ENCODE results near the gene IRF2BP1. TPM values are rescaled to one million over a fixed set of nuclear protein-coding genes. Genes with fewer than 3 reads are reported as not detected.

The IRF2BP1 gene
- total RNA-seq, 4 donors from 2014 or later: 24.7 to 36.9 (median 30.7) TPM

DNA sequence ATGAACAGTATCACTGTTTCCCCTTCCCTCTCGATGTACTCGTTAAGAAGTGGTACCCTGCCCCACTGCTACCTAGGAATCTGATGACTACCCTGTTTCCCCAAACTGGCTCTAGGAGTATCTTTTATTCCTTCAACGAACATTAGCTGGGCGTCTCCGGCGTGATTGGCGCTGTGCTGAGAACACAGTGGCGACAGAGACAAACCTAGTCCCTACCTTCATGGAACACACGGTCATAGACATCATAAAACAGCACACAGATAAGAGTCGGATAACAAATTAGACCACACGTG lies 23.7 kb downstream of the IRF2BP1 start:
- no peak for DNase-seq (ENCODE audit: low spot score in 2 of 2)
- no peaks in the 10 kb centered on the region for H3K36me3 ChIP-seq
- under 1% methylated on average over 11 of the region's 11 CpGs for WGBS
- peaks cover 26% of the 10 kb centered on the region for H3K4me1 ChIP-seq
- no peak for TF ChIP-seq EP300 (IDR thresholded peaks at IDR 0.05)
- no peak for TF ChIP-seq POLR2AphosphoS5 (IDR thresholded peaks at IDR 0.05)
- TF ChIP-seq, protein P1, sequence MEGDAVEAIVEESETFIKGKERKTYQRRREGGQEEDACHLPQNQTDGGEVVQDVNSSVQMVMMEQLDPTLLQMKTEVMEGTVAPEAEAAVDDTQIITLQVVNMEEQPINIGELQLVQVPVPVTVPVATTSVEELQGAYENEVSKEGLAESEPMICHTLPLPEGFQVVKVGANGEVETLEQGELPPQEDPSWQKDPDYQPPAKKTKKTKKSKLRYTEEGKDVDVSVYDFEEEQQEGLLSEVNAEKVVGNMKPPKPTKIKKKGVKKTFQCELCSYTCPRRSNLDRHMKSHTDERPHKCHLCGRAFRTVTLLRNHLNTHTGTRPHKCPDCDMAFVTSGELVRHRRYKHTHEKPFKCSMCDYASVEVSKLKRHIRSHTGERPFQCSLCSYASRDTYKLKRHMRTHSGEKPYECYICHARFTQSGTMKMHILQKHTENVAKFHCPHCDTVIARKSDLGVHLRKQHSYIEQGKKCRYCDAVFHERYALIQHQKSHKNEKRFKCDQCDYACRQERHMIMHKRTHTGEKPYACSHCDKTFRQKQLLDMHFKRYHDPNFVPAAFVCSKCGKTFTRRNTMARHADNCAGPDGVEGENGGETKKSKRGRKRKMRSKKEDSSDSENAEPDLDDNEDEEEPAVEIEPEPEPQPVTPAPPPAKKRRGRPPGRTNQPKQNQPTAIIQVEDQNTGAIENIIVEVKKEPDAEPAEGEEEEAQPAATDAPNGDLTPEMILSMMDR (IDR thresholded peaks at IDR 0.05): no peak
- TF ChIP-seq POLR2A (IDR thresholded peaks at IDR 0.05): no peak
- H3K27ac ChIP-seq: peak overlapping the region; percentile 89
- H3K9me3 ChIP-seq: no peaks in the 10 kb centered on the region
- peak overlapping the region; percentile 73 for H3K4me3 ChIP-seq
- peaks cover 9% of the 10 kb centered on the region for H3K27me3 ChIP-seq

DNA sequence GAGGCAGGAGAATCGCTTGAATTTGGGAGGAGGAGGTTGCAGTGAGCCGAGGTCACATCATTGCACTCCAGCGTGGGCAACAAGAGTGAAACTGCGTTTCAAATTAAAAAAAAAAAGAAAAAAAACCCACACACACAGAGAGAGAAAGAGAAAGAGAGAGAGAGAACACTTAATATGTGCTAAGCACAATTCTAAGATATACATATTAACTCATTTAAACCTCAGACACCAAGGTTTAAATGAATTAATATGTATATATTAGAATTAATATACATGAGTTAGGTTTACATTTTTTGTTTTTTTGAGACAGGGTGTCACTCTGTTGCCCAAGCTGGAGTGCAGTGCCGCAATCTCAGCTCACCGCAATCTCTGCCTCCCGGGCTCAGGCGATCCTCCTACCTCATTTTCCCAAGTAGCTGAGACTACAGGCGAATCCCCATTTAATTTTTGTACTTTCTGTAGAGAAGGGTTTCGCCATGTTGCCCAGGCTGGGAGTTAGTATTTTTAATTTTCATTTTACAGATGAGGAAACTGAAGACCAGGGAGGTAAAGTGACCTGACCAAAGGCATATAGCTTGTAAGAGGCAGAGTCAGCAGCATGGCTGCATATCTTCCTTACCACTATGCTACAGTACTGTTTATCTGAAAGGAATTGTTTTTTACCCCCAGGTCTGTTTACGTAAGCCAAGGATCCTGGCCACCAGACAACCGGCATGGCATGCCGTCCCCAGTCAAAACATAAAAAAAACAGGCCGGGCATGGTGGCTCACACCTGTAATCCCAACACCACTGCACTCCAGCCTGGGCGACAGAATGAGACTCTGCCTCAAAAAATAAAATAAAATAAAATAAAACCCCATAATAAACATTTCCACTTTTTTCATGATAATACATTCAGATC lies 25.3 kb downstream of the IRF2BP1 start:
- Histone ChIP-seq H3K27me3 (peaks cover 9% of the 10 kb centered on the region), H3K4me3 (no peak overlapping the region), H3K9me3 (no peaks in the 10 kb centered on the region), H3K36me3 (no peaks in the 10 kb centered on the region), H3K27ac (no peak overlapping the region), H3K4me1 (peaks cover 26% of the 10 kb centered on the region)
- DNase-seq (ENCODE audit: low spot score in 2 of 2): no peak
- no peak for TF ChIP-seq POLR2AphosphoS5 (IDR thresholded peaks at IDR 0.05)
- TF ChIP-seq, protein P1 (IDR thresholded peaks at IDR 0.05): no peak
- TF ChIP-seq POLR2A (IDR thresholded peaks at IDR 0.05): no peak
- TF ChIP-seq EP300 (IDR thresholded peaks at IDR 0.05): no peak
- WGBS: 86% methylated on average over 15 of the region's 15 CpGs

DNA sequence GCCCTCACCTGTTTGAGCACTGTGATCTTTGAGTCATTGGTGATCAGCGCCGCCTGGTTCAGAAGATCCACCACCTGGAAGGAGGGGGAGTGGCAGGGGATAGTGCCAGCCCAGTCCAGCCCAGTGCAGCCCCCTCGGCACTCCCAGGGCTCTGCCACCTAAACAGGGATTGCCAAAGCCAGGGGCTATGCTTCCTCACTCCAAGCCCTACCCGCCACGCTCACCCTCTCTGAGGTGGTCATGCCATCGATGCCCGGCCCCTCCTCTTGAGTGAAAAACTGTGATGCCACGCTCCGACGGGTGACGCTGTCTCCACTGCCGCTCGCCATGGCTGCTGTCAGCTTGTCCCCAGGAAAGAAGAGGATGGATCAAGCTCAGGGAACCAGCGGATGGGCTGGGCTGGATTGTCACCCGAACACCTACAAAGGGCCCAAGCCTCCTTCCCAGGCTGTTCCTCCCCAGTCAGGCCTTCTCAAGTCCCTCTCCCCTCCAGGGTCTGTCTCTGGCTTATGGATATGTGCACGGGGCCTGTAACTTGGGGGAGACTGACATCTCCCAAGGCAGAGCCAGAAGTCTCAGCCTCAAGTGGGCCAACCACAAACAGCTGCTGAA lies 31.7 kb downstream of the IRF2BP1 start:
- H3K9me3 ChIP-seq: no peaks in the 10 kb centered on the region
- 95% methylated on average over 16 of the region's 16 CpGs for WGBS
- TF ChIP-seq, protein P1 (IDR thresholded peaks at IDR 0.05): no peak
- TF ChIP-seq EP300 (IDR thresholded peaks at IDR 0.05) (no peak), POLR2A (IDR thresholded peaks at IDR 0.05) (no peak), POLR2AphosphoS5 (IDR thresholded peaks at IDR 0.05) (no peak)
- no peak for DNase-seq (ENCODE audit: low spot score in 2 of 2)
- H3K27me3 ChIP-seq: no peaks in the 10 kb centered on the region
- no peak overlapping the region for H3K4me3 ChIP-seq
- peaks cover 53% of the 10 kb centered on the region for H3K36me3 ChIP-seq
- H3K27ac ChIP-seq: no peak overlapping the region
- H3K4me1 ChIP-seq: no peaks in the 10 kb centered on the region

DNA sequence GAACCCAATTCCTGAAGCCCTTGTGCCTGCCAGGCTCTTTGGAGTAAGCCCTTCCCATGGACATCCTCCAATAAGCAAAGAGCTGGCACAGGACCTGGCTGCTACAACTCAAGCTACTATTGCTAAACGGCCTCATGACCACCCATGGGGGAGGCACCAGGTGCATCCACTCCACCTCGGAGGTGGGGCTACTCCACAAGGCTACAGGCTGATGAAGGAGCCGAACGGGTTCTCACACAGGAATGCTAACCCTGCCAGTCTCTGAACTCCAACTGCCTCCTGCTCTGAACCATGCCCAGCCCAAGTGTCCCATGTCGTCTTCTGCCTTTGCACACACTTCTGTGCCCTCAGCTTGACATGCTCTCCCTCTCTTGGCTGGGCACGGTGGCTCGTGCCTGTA lies 33.0 kb downstream of the IRF2BP1 start:
- WGBS: 65% methylated on average over 5 of the region's 7 CpGs
- TF ChIP-seq, protein P1 (IDR thresholded peaks at IDR 0.05): no peak
- TF ChIP-seq POLR2A (IDR thresholded peaks at IDR 0.05): no peak
- no peak for TF ChIP-seq POLR2AphosphoS5 (IDR thresholded peaks at IDR 0.05)
- no peak for TF ChIP-seq EP300 (IDR thresholded peaks at IDR 0.05)
- DNase-seq (ENCODE audit: low spot score in 2 of 2): no peak
- Histone ChIP-seq H3K4me1 (no peaks in the 10 kb centered on the region), H3K36me3 (peaks cover 65% of the 10 kb centered on the region), H3K9me3 (no peaks in the 10 kb centered on the region), H3K27ac (no peak overlapping the region), H3K4me3 (no peak overlapping the region), H3K27me3 (no peaks in the 10 kb centered on the region)

DNA sequence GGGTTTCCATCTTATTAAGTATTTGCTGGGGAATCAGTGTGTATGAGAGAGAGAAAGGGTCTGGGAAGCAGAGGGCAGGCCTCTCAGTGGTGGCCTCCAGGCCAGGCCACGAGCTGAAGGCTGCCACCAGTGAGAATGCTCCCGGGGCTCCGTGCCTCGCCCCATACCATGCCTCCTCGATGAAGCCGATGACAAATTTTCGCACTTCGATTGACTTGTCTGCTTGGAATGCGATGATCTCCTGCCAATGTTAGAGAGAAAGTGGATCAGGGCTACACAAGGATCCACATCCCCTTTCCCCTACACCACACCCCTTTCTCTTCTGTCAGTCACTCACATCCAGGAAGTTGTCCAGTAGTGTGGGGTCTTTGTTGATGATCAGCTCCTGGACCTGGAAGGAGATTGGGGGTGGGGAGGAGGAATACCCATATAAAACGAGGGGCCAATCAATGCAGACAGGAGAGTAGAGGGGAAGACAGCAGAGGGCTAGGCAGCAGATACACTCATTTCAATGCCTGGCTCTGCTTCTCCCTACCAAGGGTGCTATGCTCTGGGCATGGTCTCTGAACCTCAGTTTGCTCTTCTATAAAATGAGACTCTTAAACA lies 33.7 kb downstream of the IRF2BP1 start:
- Histone ChIP-seq H3K4me1 (no peaks in the 10 kb centered on the region), H3K4me3 (no peak overlapping the region), H3K9me3 (no peaks in the 10 kb centered on the region), H3K36me3 (peaks cover 73% of the 10 kb centered on the region), H3K27me3 (no peaks in the 10 kb centered on the region), H3K27ac (no peak overlapping the region)
- no peak for DNase-seq (ENCODE audit: low spot score in 2 of 2)
- TF ChIP-seq POLR2AphosphoS5 (IDR thresholded peaks at IDR 0.05): no peak
- no peak for TF ChIP-seq EP300 (IDR thresholded peaks at IDR 0.05)
- TF ChIP-seq, protein P1 (IDR thresholded peaks at IDR 0.05): no peak
- no peak for TF ChIP-seq POLR2A (IDR thresholded peaks at IDR 0.05)
- 89% methylated on average over 10 of the region's 10 CpGs for WGBS
